ENCODE measurements around the gene PCLO.

- TF ChIP-seq POLR2A (IDR thresholded peaks at IDR 0.05) (no peak), CTCF (IDR thresholded peaks at IDR 0.05) (no peak), EP300 (IDR thresholded peaks at IDR 0.05) (no peak), POLR2AphosphoS5 (IDR thresholded peaks at IDR 0.05) (no peak)
Observed at GRCh38 chr7:82897500-82897899, 265.2 kb downstream of the PCLO start.
